Islet of Langerhans (tissue), 1 donor: Measurements from ENCODE around the gene CD70.
"Not testable (repeated sequence)": the region's sequence is repeated elsewhere in the genome, so short reads cannot be mapped to it uniquely, and the experiment has no call there.

ENCODE experiments used
- FAIRE-seq: peaks from one replicate; lab custom pipeline; 2011; peaks lifted over from hg19 to GRCh38; lab: Jason Lieb, UNC

CD70 gene

GRCh38 chr19:6597471-6598253, 6.7 kb upstream of the CD70 start:
- FAIRE-seq, result not testable (repeated sequence)

GRCh38 chr19:6596621-6597020, 5.7 kb upstream of the CD70 start:
- FAIRE-seq, result no peak

- FAIRE-seq, result no peak
These were observed 2.9 kb upstream of the CD70 start for GRCh38 chr19:6593651-6594416.

- no peak for FAIRE-seq
These were observed 608 bp downstream of the CD70 start for GRCh38 chr19:6590258-6590826.

- no peak for FAIRE-seq
These were observed 1.2 kb downstream of the CD70 start for GRCh38 chr19:6589711-6590257.

GRCh38 chr19:6588508-6589345, 2.2 kb downstream of the CD70 start:
- FAIRE-seq, result no peak

GRCh38 chr19:6587998-6588507, 2.9 kb downstream of the CD70 start:
- no peak for FAIRE-seq

GRCh38 chr19:6587093-6587820, 3.7 kb downstream of the CD70 start:
- FAIRE-seq, result no peak

GRCh38 chr19:6586726-6587092, 4.2 kb downstream of the CD70 start:
- no peak for FAIRE-seq

- FAIRE-seq, result no peak
These were observed 4.9 kb downstream of the CD70 start for GRCh38 chr19:6586056-6586455.

GRCh38 chr19:6582515-6583484, 8.2 kb downstream of the CD70 start:
- not testable (repeated sequence) for FAIRE-seq

GRCh38 chr19:6580313-6580712, 10.6 kb downstream of the CD70 start:
- no peak for FAIRE-seq

- no peak for FAIRE-seq
These were observed 11.3 kb downstream of the CD70 start for GRCh38 chr19:6579450-6580178.

GRCh38 chr19:6577476-6578125, 13.3 kb downstream of the CD70 start:
- no peak for FAIRE-seq

GRCh38 chr19:6576869-6577475, 14.0 kb downstream of the CD70 start:
- FAIRE-seq, result no peak

- FAIRE-seq, result no peak
These were observed 17.6 kb downstream of the CD70 start for GRCh38 chr19:6573350-6573749.

GRCh38 chr19:6572217-6572616, 18.7 kb downstream of the CD70 start:
- FAIRE-seq, result no peak

- FAIRE-seq, result no peak
These were observed 19.8 kb downstream of the CD70 start for GRCh38 chr19:6571167-6571566.
